Right atrium auricular region (tissue), 2 donors: ENCODE data around the gene OSBPL2. TPM values are rescaled to one million over a fixed set of nuclear protein-coding genes. Genes with fewer than 3 reads are reported as not detected.

Experiments used
- DNase-seq: peaks from one replicate; pipeline ENCODE4 v3.0.0-alpha.2; 2019; ENCODE audit warnings: low spot score
- H3K27ac ChIP-seq, 2 donors: fragments of 200-600 bp; sonication (generic); 1 replicate in 1 of 2; 2 replicates in 1 of 2; pipeline ENCODE4 v1.5.1; 2016 to 2019
- H3K27me3 ChIP-seq, 2 donors: fragments of 200-600 bp; sonication (generic); one replicate each; pipeline versions ENCODE4 v1.5.1 to v1.6.0; 2017 to 2019
- H3K36me3 ChIP-seq: fragments of 200-600 bp; sonication (generic); one replicate; pipeline ENCODE4 v1.5.1; 2016
- H3K4me1 ChIP-seq, 2 donors: fragments of 200-600 bp; sonication (generic); one replicate each; pipeline versions ENCODE4 v1.5.1 to v1.6.0; 2017 to 2019
- H3K4me3 ChIP-seq, 2 donors: fragments of 200-600 bp; sonication (generic); 1 replicate in 1 of 2; 2 replicates in 1 of 2; pipeline ENCODE4 v1.5.1; 2017 to 2019; ENCODE audit warnings: mild to moderate bottlenecking in 1 of 2, moderate library complexity in 1 of 2
- H3K9me3 ChIP-seq, 2 donors: fragments of 200-600 bp; sonication (generic); one replicate each; pipeline ENCODE4 v1.5.1; 2019
- total RNA-seq, 2 donors: library from RNA; depleted of rRNA; stranded (reverse); fragments of >200 nt; gene quantifications; one replicate each; pipeline ENCODE4 v1.1.0, GENCODE V29; 2016
- TF ChIP-seq, protein P1 (sequence below), 2 donors: fragments of 200-600 bp; sonication (generic); IDR thresholded peaks; one replicate each; pipeline ENCODE4 v1.5.1; 2019; ENCODE audit warnings: antibody characterized with exemption in 2 of 2

OSBPL2 gene
- total RNA-seq, 2 donors from 2014 or later: 27.2 to 29.6 TPM

DNA sequence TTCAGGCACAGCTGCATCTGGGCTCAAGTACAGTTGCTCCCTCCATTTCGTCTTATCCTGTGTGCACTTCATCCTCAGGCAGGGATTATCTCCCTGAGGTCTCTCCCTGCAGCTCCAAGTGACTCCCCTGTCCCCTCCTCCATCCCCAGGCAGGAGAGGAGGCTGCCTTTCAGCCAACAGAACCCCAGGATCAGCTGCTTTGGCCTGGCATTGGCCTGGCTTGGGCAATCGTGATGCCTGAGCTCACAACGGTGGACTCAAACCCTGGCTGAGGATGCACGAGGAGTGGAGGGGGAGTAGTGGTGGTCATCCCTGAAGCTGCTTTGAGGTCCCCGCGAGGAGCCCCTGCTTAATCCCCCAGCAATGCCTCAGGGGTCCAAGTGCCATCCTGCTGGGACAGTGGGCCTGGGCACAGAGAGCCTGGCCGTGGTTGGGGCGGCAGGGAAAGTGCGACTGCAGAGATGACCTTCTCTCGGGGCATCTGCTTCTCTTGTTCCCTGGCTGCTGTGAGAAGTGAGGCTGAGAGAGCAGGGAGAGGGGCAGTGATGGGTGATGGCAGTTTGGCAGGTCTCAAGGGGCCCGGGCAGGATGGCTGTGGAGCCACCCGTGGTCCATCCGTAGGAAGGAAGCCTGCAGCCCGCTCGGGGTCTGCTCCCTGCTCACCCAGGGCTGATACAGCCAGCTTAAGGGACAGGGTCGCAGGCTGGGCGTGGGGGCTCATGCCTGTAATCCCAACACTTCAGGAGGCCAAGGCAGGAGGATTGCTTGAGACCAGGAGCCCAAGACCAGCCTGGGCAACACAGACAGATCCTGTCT lies 12.3 kb upstream of the OSBPL2 start:
- Histone ChIP-seq H3K36me3 (no peaks in the 10 kb centered on the region), H3K4me3 (no peak overlapping the region), H3K4me1 (peaks cover 0 to 4% of the 10 kb centered on the region in 2 donors), H3K27me3 (peaks cover 6 to 12% of the 10 kb centered on the region in 2 donors), H3K27ac (no peak overlapping the region), H3K9me3 (no peaks in the 10 kb centered on the region)
- TF ChIP-seq, protein P1, sequence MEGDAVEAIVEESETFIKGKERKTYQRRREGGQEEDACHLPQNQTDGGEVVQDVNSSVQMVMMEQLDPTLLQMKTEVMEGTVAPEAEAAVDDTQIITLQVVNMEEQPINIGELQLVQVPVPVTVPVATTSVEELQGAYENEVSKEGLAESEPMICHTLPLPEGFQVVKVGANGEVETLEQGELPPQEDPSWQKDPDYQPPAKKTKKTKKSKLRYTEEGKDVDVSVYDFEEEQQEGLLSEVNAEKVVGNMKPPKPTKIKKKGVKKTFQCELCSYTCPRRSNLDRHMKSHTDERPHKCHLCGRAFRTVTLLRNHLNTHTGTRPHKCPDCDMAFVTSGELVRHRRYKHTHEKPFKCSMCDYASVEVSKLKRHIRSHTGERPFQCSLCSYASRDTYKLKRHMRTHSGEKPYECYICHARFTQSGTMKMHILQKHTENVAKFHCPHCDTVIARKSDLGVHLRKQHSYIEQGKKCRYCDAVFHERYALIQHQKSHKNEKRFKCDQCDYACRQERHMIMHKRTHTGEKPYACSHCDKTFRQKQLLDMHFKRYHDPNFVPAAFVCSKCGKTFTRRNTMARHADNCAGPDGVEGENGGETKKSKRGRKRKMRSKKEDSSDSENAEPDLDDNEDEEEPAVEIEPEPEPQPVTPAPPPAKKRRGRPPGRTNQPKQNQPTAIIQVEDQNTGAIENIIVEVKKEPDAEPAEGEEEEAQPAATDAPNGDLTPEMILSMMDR (IDR thresholded peaks at IDR 0.05): no peak
- no peak for DNase-seq

DNA sequence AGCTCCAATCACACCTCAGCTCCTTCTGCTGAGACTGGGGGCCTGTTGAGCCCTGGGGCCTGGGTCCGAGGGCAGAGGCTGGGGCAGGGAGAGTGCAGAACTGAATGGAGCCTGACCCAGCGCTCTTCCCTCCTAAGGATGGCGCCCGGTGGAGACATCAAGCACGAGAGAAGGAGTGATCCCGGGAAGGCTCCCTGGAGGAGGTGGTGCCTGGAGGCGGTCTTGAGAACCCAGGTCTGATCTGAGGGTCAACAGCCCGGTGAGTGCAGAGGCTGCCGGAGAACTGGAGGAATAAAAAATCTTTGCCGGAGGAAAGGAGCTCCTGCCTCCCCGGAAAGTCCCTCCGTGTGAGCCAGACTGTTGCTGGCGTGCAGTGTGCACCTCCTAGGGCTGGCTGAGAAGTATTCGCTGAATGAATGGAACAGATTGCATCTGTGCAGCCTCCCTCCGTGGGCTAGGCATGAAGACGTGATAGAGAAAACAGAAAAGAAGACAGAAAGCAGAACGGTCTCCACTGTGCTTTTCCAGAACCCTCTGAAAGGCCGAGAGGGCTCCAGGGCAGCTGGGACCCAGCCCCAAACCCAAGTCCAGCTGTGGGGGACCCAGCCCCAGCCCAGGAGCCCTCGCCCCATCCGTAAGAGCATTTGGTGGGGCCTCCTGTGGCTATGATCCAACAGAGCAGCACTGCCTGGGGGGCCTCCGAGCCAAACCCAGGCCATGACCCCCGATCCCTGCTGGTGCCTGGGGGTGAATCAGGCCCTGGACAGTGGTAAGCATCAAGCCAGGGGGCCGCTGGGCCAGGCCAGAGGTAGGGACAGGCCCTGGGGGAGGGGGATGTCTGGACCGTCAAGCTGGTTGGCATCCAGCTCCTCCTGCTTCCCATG lies 11.4 kb upstream of the OSBPL2 start:
- peaks cover 0 to 5% of the 10 kb centered on the region in 2 donors for H3K27me3 ChIP-seq
- H3K4me3 ChIP-seq: no peak overlapping the region
- H3K9me3 ChIP-seq: no peaks in the 10 kb centered on the region
- TF ChIP-seq, protein P1 (IDR thresholded peaks at IDR 0.05): no peak
- no peaks in the 10 kb centered on the region for H3K36me3 ChIP-seq
- H3K4me1 ChIP-seq: no peaks in the 10 kb centered on the region
- H3K27ac ChIP-seq: no peak overlapping the region
- DNase-seq: no peak

DNA sequence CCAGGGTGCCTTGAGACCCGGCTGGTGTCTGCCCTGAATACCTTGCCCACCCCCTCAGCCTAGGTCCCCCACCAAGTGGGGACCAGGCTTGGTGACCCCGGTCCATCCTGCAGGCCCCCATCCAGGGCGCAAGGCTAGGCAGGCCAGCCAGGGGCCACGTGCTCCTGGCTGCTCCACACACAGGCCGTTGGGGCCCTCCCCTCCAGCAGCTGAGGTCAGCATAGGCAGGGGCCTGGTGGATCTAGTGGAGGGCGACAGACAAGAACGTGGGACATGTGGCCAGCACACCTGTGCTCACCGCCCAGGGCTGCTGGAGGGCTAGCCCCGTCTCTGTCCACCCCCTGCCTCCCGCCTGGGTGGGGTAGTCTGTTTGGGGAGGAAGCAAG lies 10.7 kb upstream of the OSBPL2 start:
- Histone ChIP-seq H3K36me3 (no peaks in the 10 kb centered on the region), H3K4me3 (no peak overlapping the region), H3K27me3 (no peaks in the 10 kb centered on the region), H3K27ac (no peak overlapping the region), H3K9me3 (no peaks in the 10 kb centered on the region), H3K4me1 (no peaks in the 10 kb centered on the region)
- no peak for DNase-seq
- TF ChIP-seq, protein P1 (IDR thresholded peaks at IDR 0.05): no peak

DNA sequence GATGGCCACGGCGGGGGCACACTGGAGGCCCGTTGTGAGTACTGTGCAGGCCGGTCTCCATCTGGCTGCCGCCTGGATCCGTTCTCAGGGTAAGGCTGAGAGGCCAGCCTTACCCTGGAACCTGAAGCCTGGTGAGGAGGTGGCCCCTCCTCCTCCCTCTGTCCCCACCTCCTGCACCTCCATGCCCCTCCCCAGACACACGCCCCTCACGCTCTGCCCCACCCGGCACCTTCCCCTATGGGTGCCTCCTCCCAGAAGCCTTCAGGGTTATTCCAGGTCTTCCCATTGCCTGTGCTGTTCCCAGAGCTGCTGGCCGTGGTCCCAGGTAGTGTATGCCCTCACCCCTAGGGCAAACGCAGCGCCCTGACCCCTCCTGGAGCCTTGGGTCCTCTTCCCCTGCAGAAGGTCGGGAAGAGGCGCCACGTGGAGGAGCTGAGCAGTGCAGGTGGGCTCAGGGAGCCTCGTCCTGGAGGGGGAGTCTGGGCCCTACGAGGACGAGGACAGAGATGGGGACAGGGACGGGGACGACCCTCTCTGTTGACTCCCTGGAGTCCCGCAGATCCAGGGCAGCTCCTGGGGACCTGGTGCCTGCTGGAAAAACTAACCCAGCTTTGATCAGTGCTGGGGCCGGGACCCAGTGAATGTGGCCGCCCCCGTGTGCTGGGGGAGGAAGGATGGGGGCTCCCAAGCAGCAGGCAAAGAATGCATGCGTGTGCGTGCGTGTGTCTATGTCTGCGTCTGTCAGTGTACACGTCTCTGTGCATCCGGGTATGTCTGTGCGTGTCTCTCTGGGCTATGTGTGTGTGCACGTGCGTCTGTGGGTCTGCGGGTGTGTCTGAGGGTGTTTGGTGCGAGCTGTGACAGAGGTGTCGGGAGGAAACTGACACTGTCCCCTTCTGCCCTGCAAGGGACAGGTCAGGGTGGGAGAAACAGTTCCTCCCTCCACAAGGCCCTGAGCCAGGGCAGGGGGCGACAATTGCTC lies 10.1 kb upstream of the OSBPL2 start:
- TF ChIP-seq, protein P1 (IDR thresholded peaks at IDR 0.05): no peak
- peaks cover 0 to 7% of the 10 kb centered on the region in 2 donors for H3K4me1 ChIP-seq
- H3K27ac ChIP-seq: no peak overlapping the region
- no peaks in the 10 kb centered on the region for H3K9me3 ChIP-seq
- no peak for DNase-seq
- H3K36me3 ChIP-seq: no peaks in the 10 kb centered on the region
- H3K4me3 ChIP-seq: no peak overlapping the region
- no peaks in the 10 kb centered on the region for H3K27me3 ChIP-seq

DNA sequence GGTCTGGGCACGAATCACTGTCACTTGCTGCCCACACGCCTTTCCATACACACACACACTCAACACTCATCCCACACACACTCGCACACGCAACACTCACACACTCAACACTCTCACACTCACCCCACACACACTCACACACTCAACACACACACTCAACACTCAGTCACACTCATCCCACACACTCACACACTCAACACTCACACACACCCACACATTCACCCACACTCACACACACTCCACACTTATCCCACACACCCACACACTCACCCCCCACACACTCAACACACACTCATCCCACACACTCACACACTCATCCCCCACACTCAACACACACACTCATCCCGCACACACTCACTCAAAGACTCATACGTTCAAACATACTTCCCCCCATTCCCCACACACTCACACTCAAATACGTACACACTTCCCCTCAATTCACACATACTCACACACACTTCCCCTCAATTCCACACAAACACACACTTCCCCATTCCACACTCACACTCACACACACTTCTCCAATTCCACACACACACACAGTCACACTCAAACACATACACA lies 9.3 kb upstream of the OSBPL2 start:
- no peaks in the 10 kb centered on the region for H3K27me3 ChIP-seq
- peaks cover 0 to 13% of the 10 kb centered on the region in 2 donors for H3K4me1 ChIP-seq

More for the DNA sequence above, 9.3 kb upstream of the OSBPL2 start:
- no peak overlapping the region for H3K4me3 ChIP-seq
- TF ChIP-seq, protein P1 (IDR thresholded peaks at IDR 0.05): no peak
- no peak overlapping the region for H3K27ac ChIP-seq
- no peaks in the 10 kb centered on the region for H3K36me3 ChIP-seq
- H3K9me3 ChIP-seq: no peaks in the 10 kb centered on the region
- DNase-seq: no peak
